ENCODE results near the gene SNRPD2.
A peak's percentile ranks its signal among the peaks of the same experiment; 100 is the strongest.

The SNRPD2 gene

GRCh38 chr19:45657520-45658167 is 34.1 kb downstream of the SNRPD2 start:
- DNase-seq (ENCODE audit: low spot score), result no peak

- DNase-seq (ENCODE audit: low spot score), result no peak
Measured at GRCh38 chr19:45655073-45655472, 36.7 kb downstream of the SNRPD2 start.

GRCh38 chr19:45653634-45654033 is 38.1 kb downstream of the SNRPD2 start:
- no peak for DNase-seq (ENCODE audit: low spot score)

- no peak for DNase-seq (ENCODE audit: low spot score)
Measured at GRCh38 chr19:45650722-45651121, 41.0 kb downstream of the SNRPD2 start.

GRCh38 chr19:45646345-45646698 is 45.4 kb downstream of the SNRPD2 start:
- no peak for DNase-seq (ENCODE audit: low spot score)

GRCh38 chr19:45645631-45646344 is 46.0 kb downstream of the SNRPD2 start:
- peak; percentile 98 for DNase-seq (ENCODE audit: low spot score)

- no peak for DNase-seq (ENCODE audit: low spot score)
Measured at GRCh38 chr19:45645068-45645630, 46.6 kb downstream of the SNRPD2 start.

- DNase-seq (ENCODE audit: low spot score), result peak; percentile 26
Measured at GRCh38 chr19:45643927-45644771, 47.6 kb downstream of the SNRPD2 start.

GRCh38 chr19:45643024-45643926 is 48.5 kb downstream of the SNRPD2 start:
- peak; percentile 94 for DNase-seq (ENCODE audit: low spot score)

GRCh38 chr19:45641274-45642105 is 50.3 kb downstream of the SNRPD2 start:
- DNase-seq (ENCODE audit: low spot score), result peak; percentile 98

- no peak for DNase-seq (ENCODE audit: low spot score)
Measured at GRCh38 chr19:45640849-45641273, 50.9 kb downstream of the SNRPD2 start.

GRCh38 chr19:45638930-45639729 is 52.6 kb downstream of the SNRPD2 start, which contains the start of gene EML2:
Gene EML2, minus strand, starts transcription at chr19:45639397. Its CDS starts 21 bp downstream, at chr19:45639376.
- peak; percentile 67 for DNase-seq (ENCODE audit: low spot score)

- DNase-seq (ENCODE audit: low spot score), result no peak
Measured at GRCh38 chr19:45637890-45638667, 53.7 kb downstream of the SNRPD2 start.

Data from NAMALWA (cell line).